ENCODE measurements around the gene OR2S2. TPM values are rescaled to one million over a fixed set of nuclear protein-coding genes. Genes with fewer than 3 reads are reported as not detected.

The OR2S2 gene
- total RNA-seq, 4 donors from 2014 or later, result not detected

DNA sequence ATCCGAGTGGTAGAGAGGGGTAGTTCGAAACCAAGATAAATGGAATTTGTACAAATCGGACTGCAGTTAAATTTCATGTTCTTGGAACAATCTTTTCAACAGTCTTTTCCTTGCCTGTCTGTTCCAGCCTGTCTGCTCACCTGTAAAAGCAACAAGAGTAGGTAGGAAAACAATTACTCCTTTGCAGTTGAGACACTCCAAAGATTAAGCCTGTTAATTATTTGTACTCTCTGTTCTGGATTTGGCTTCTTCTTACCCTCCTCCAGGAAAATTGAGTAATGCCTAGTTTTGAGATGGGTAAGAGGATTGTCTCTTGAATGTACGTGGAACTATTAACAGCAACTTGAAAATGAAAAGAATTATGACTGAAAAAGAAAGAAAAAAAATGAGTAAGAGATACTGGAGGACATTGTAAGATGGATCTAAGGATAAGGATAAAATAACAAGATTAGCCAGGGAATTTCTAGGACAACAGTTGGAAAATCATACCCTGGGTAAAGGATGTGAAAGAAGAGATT, 24.3 kb downstream of the OR2S2 start:
- ATAC-seq (ENCODE audit: low FRiP score), result peak; percentile 47
- TF ChIP-seq, protein P1, sequence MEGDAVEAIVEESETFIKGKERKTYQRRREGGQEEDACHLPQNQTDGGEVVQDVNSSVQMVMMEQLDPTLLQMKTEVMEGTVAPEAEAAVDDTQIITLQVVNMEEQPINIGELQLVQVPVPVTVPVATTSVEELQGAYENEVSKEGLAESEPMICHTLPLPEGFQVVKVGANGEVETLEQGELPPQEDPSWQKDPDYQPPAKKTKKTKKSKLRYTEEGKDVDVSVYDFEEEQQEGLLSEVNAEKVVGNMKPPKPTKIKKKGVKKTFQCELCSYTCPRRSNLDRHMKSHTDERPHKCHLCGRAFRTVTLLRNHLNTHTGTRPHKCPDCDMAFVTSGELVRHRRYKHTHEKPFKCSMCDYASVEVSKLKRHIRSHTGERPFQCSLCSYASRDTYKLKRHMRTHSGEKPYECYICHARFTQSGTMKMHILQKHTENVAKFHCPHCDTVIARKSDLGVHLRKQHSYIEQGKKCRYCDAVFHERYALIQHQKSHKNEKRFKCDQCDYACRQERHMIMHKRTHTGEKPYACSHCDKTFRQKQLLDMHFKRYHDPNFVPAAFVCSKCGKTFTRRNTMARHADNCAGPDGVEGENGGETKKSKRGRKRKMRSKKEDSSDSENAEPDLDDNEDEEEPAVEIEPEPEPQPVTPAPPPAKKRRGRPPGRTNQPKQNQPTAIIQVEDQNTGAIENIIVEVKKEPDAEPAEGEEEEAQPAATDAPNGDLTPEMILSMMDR (IDR thresholded peaks at IDR 0.05), result no peak
- DNase-seq (ENCODE audit: low spot score), result no peak

DNA sequence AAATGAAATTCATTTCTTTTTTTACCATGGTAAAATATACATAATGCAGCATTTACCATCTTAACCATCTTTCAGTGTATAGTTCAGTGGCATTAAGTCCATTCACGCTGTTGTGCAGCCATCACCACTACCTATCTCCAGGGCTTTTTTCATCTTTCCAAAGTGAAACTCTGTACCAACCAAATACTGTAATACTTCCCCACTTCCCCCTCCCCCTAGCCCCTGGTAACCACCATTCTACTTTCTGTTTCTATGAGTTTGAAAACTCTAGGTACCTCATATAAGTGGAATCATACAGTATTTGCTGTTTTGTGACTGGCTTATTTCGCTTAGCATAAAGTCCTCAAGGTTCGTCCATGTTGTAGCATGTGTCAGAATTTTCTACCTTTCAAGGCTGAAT, 25.2 kb downstream of the OR2S2 start:
- TF ChIP-seq, protein P1 (IDR thresholded peaks at IDR 0.05), result no peak
- ATAC-seq (ENCODE audit: low FRiP score) (no peak), DNase-seq (ENCODE audit: low spot score) (no peak)

DNA sequence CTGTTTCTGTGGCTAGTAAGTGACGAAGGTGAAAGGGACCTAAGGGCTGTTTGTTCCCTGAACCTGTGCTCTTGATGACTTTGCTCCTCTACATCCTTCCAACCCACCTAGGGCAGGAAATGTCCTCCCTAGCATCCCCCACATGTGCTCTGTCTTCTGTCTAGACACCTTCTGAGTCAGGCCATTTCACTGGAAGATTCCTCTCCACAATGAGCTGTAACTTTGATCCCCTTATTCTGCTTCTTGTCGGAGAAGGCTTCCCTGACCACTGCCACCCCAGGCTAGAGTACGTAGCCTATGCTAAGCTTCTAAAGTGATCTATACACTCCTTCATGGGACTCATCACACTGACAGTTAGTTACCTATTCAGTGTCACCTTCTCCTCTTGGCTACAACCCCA, 27.0 kb downstream of the OR2S2 start:
- TF ChIP-seq, protein P1 (IDR thresholded peaks at IDR 0.05), result no peak

DNA sequence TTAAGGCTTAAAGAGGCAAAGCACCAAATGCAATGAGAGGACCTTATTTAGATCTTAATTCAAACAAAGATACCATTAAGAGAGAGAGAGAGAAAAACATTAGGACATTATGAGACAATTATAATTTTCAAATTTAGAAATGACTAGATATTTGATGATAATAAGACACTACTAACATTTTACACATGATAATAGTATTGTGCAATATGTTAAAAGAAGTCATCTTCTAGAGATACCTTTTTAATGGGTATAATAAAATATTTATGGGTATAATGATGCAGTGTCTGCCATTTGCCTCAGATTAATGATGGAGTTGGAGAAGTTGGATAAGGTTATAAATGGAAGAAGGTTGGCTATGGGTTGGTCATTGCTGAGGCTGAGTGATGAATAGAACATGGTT, 27.4 kb downstream of the OR2S2 start:
- DNase-seq (ENCODE audit: low spot score) (no peak), ATAC-seq (ENCODE audit: low FRiP score) (no peak)
- TF ChIP-seq, protein P1 (IDR thresholded peaks at IDR 0.05), result no peak

More for the DNA sequence above, 27.0 kb downstream of the OR2S2 start:
- DNase-seq (ENCODE audit: low spot score) (no peak), ATAC-seq (ENCODE audit: low FRiP score) (no peak)

DNA sequence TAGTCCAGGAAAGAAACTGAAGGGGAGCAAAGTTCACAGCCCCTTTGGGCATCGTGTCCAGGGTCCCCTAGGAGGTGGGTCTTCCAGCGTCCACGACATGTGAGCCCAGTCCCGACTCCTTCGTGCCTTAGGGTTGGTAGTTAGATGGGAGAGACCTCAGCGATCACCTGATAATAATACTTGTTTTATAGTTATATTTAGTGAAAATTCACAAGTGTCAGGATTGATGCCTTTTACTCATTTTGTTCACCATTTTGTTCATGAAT, 28.6 kb downstream of the OR2S2 start:
- DNase-seq (ENCODE audit: low spot score), result no peak
- TF ChIP-seq, protein P1 (IDR thresholded peaks at IDR 0.05), result no peak
- ATAC-seq (ENCODE audit: low FRiP score), result no peak

DNA sequence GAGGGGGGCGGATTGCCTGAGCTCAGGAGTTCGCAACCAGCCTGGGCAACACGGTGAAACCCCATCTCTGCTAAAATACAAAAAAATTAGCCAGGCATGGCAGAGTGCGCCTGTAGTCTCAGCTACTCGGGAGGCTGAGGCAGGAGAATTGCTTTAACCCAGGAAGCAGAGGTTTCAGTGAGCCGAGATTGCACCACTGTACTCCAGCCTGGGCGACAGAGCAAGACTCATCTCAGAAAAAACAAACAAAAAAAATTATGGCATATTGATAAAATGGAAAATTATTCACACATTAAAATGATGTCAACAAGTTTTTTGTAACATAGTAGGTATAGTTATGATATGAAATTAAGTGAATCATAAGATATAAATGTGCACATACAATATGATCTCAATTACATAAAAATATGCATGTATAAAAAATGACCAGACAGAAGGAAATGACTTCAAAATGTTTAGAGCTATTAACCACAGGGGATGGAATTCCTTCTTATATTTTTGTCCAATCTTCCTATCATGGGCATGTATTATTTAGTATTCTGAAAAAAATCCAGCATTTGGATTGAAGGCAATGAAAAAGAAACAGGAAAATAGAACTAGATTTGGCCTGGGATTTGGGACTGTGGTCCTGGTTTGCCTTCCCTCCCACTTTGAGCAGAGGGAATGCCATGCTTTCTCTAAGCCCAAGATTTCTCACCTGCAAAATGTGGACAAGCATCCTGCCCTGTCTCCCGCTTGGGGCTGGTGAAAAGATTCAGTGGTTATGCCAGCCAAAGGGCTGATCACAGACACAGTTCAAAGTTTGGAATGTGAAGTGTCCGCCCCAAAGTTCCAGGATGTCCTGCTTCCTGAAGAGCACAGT, 29.1 kb downstream of the OR2S2 start:
- DNase-seq (ENCODE audit: low spot score), result no peak
- ATAC-seq (ENCODE audit: low FRiP score), result no peak
- TF ChIP-seq, protein P1 (IDR thresholded peaks at IDR 0.05), result no peak
